GM23248 (cell line): Measurements from ENCODE around the gene RAB6C.

Source experiments
- EZH2 ChIP-seq: fragments of 200-600 bp; sonication (generic); IDR thresholded peaks from 2 replicates; pipeline ENCODE4 v1.6.1; 2018; ENCODE audit warnings: antibody characterized with exemption, mild to moderate bottlenecking; ENCODE audit not compliant: insufficient read depth, poor library complexity, severe bottlenecking
- EZH2phosphoT487 ChIP-seq: fragments of 200-600 bp; sonication (generic); IDR thresholded peaks from 2 replicates; pipeline ENCODE4 v1.6.1; 2018; ENCODE audit warnings: antibody characterized with exemption, moderate library complexity, mild to moderate bottlenecking, low read depth; ENCODE audit not compliant: insufficient read depth

DNA sequence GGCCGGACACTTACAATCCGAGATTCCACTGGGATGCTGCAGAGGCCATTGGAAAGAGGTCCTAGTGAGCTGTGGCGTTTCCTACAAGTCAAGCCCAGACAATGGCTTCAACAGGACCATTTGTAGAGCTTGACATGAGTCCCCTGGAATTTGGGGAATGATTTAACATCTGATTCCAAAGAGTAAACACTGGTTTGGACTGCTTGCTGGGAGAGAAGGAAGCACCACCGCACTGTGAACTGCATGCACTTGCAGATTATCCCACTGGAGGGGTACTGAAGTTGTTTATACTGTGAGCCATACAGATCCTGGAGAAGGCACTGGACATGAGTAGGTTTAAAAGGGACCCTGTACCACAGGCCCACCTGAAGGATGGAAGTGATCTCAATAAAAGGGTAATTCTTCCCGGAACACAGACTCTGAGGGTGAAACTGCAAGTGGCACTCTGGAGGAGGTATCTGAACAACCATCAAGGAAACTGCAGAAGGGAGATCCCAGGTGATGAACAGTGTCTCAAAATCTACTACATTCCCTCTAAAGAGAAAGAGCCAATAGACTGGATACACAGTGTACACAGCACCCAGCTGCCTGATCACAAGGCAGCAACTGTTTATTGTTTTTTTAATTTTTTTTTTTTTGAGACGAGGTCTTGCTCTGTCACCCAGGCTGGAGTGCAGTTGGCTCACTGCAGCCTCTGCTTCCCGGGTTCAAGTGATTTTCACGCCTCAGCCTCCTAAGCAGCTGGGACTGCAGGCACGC lies 4.3 kb upstream of the RAB6C start:
- TF ChIP-seq EZH2phosphoT487 (no peak), EZH2 (no peak)
